Measurements from ENCODE around the gene TMEM260. TPM values are rescaled to one million over a fixed set of nuclear protein-coding genes. Genes with fewer than 3 reads are reported as not detected.

The TMEM260 gene
- total and polyA plus RNA-seq, 2 donors (not counting 3 experiments of a cell fraction or from before 2014, with no cell fraction given) = 9.1 to 16.2 TPM

GRCh38 chr14:56587701-56588100 lies 8.1 kb downstream of the TMEM260 start:
- H3K36me3 ChIP-seq (ENCODE audit: control insufficient read depth in 2 of 2, extremely low read depth in 1 of 2, insufficient read depth in 2 of 2, low read length in 2 of 2) = peaks cover 0 to under 1% of the 10 kb centered on the region in 2 experiments
- H3K4me3 ChIP-seq (replicated peaks in 1 of 3; ENCODE audit: insufficient read depth in 1 of 3, low read depth in 1 of 3, low read length in 3 of 3) = no peak overlapping the region
- intact Hi-C loops (cut with micrococcal nuclease) (no loop called here), dilution Hi-C loops (cut with MboI; ENCODE audit: extremely low pct_ligation_motif_present, low sequenced_read_pairs) (no loop called here)
- no peak for DNase-seq (ENCODE audit: low read depth, low spot score)
- no peaks in the 10 kb centered on the region for H4K20me1 ChIP-seq (replicated peaks; ENCODE audit: control insufficient read depth, extremely low read depth, insufficient read depth, low read length)
- no peaks in the 10 kb centered on the region for H3K4me1 ChIP-seq (ENCODE audit: control insufficient read depth, extremely low read depth, insufficient read depth, low read length)
- H3K27me3 ChIP-seq (ENCODE audit: control insufficient read depth in 2 of 2, insufficient read depth in 2 of 2, low read length in 2 of 2) = no peaks in the 10 kb centered on the region
- TF ChIP-seq JUN (IDR thresholded peaks at IDR 0.05; ENCODE audit: borderline replicate concordance, insufficient read depth, insufficient read length, low read depth) (no peak), EZH2 (IDR thresholded peaks at IDR 0.05; ENCODE audit: borderline replicate concordance, low read depth, low read length, severe bottlenecking) (no peak), GATA2 (IDR thresholded peaks at IDR 0.05; ENCODE audit: insufficient read depth, insufficient read length, low read depth, low read length) (no peak), POLR2A (IDR thresholded peaks at IDR 0.05; ENCODE audit: low read depth, low read length) (no peak)
- TF ChIP-seq, protein P1, sequence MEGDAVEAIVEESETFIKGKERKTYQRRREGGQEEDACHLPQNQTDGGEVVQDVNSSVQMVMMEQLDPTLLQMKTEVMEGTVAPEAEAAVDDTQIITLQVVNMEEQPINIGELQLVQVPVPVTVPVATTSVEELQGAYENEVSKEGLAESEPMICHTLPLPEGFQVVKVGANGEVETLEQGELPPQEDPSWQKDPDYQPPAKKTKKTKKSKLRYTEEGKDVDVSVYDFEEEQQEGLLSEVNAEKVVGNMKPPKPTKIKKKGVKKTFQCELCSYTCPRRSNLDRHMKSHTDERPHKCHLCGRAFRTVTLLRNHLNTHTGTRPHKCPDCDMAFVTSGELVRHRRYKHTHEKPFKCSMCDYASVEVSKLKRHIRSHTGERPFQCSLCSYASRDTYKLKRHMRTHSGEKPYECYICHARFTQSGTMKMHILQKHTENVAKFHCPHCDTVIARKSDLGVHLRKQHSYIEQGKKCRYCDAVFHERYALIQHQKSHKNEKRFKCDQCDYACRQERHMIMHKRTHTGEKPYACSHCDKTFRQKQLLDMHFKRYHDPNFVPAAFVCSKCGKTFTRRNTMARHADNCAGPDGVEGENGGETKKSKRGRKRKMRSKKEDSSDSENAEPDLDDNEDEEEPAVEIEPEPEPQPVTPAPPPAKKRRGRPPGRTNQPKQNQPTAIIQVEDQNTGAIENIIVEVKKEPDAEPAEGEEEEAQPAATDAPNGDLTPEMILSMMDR (IDR thresholded peaks at IDR 0.05; ENCODE audit: extremely low read depth in 1 of 2, insufficient read depth in 1 of 2, low read depth in 1 of 2, low read length in 2 of 2) = no peak
- H3K9me1 ChIP-seq (replicated peaks; ENCODE audit: control insufficient read depth, extremely low read depth, insufficient read depth, low read length) = no peaks in the 10 kb centered on the region
- ChIA-PET CTCF (interaction anchor here (0.5 to 1.9 kb wide), 2 partner anchors 9 to 1580 kb away, joined by 3 to 7 read pairs; no protein-coding TSS in a partner anchor), POLR2A (no interaction called here)
- no peak overlapping the region for H3K27ac ChIP-seq (ENCODE audit: insufficient read depth, low read depth, low read length)
- FAIRE-seq = no peak
- BruUV-seq (replicated peaks) = no TSS peak
- no peak overlapping the region for H3K4me2 ChIP-seq (ENCODE audit: insufficient read depth, low read length)
- H3K9ac ChIP-seq (replicated peaks; ENCODE audit: extremely low read depth, insufficient read depth, low read length) = no peak overlapping the region
- peaks cover 2% of the 10 kb centered on the region for H3K79me2 ChIP-seq (ENCODE audit: control insufficient read depth, insufficient read depth, low read length)
- H2AFZ ChIP-seq (ENCODE audit: low read depth, low read length) = no peak overlapping the region
- H3K9me3 ChIP-seq (replicated peaks; ENCODE audit: control insufficient read depth, insufficient read depth, low read length) = no peaks in the 10 kb centered on the region

GRCh38 chr14:56590535-56590960 lies 10.9 kb downstream of the TMEM260 start:
- Histone ChIP-seq H3K9me3 (replicated peaks; ENCODE audit: control insufficient read depth, insufficient read depth, low read length) (no peaks in the 10 kb centered on the region), H3K9ac (replicated peaks; ENCODE audit: extremely low read depth, insufficient read depth, low read length) (no peak overlapping the region), H4K20me1 (replicated peaks; ENCODE audit: control insufficient read depth, extremely low read depth, insufficient read depth, low read length) (no peaks in the 10 kb centered on the region), H3K27ac (ENCODE audit: insufficient read depth, low read depth, low read length) (no peak overlapping the region), H3K36me3 (ENCODE audit: control insufficient read depth in 2 of 2, extremely low read depth in 1 of 2, insufficient read depth in 2 of 2, low read length in 2 of 2) (peaks cover 0 to 4% of the 10 kb centered on the region in 2 experiments), H3K79me2 (ENCODE audit: control insufficient read depth, insufficient read depth, low read length) (no peaks in the 10 kb centered on the region), H2AFZ (ENCODE audit: low read depth, low read length) (no peak overlapping the region), H3K4me2 (ENCODE audit: insufficient read depth, low read length) (no peak overlapping the region), H3K27me3 (ENCODE audit: control insufficient read depth in 2 of 2, insufficient read depth in 2 of 2, low read length in 2 of 2) (no peaks in the 10 kb centered on the region), H3K4me1 (ENCODE audit: control insufficient read depth, extremely low read depth, insufficient read depth, low read length) (no peaks in the 10 kb centered on the region), H3K9me1 (replicated peaks; ENCODE audit: control insufficient read depth, extremely low read depth, insufficient read depth, low read length) (no peaks in the 10 kb centered on the region), H3K4me3 (replicated peaks in 1 of 3; ENCODE audit: insufficient read depth in 1 of 3, low read depth in 1 of 3, low read length in 3 of 3) (no peak overlapping the region)
- dilution Hi-C loops (cut with MboI; ENCODE audit: extremely low pct_ligation_motif_present, low sequenced_read_pairs) (no loop called here), intact Hi-C loops (cut with micrococcal nuclease) (no loop called here)
- POLR2A ChIA-PET = interaction anchor here (1.0 kb wide), 1 partner anchor 11 kb away, joined by 3 read pairs; the partner anchor contains the start of gene TMEM260
- TF ChIP-seq GATA2 (IDR thresholded peaks at IDR 0.05; ENCODE audit: insufficient read depth, insufficient read length, low read depth, low read length) (no peak), POLR2AphosphoS5 (IDR thresholded peaks at IDR 0.05; ENCODE audit: insufficient read depth, low read depth, low read length) (no peak), JUN (IDR thresholded peaks at IDR 0.05; ENCODE audit: borderline replicate concordance, insufficient read depth, insufficient read length, low read depth) (no peak), EZH2 (IDR thresholded peaks at IDR 0.05; ENCODE audit: borderline replicate concordance, low read depth, low read length, severe bottlenecking) (no peak), MYC (IDR thresholded peaks at IDR 0.05; ENCODE audit: low read depth, low read length) (no peak), MAX (IDR thresholded peaks at IDR 0.05; ENCODE audit: insufficient read depth, insufficient read length) (no peak), FOS (IDR thresholded peaks at IDR 0.05; ENCODE audit: borderline replicate concordance, insufficient read depth, low read length) (no peak), POLR2A (IDR thresholded peaks at IDR 0.05; ENCODE audit: low read depth, low read length) (no peak)
- TF ChIP-seq, protein P1 (IDR thresholded peaks at IDR 0.05; ENCODE audit: extremely low read depth in 1 of 2, insufficient read depth in 1 of 2, low read depth in 1 of 2, low read length in 2 of 2) = no peak
- DNase-seq (ENCODE audit: low read depth, low spot score) (no peak), FAIRE-seq (no peak)
- CTCF ChIA-PET = interaction anchor here (1.1 to 2.1 kb wide), 5 partner anchors 11 to 726 kb away, joined by 3 to 13 read pairs (median 4); partner anchors contain the start of gene TMEM260
- no TSS peak for BruUV-seq (replicated peaks)
